Loucy (cell line): Measurements from ENCODE around the gene COPE.

Source experiments
- H2AFZ ChIP-seq: fragments of 200-600 bp; sonication (generic); 2 replicates; pipeline ENCODE4 v1.6.0; 2016; ENCODE audit warnings: antibody characterized with exemption, mild to moderate bottlenecking, low read length, moderate library complexity
- H3F3A ChIP-seq: fragments of 200-600 bp; 2 replicates; pipeline ENCODE4 v1.6.0; 2016; ENCODE audit warnings: antibody characterized with exemption, low read depth, mild to moderate bottlenecking
- H3K27me3 ChIP-seq: fragments of 200-600 bp; sonication (generic); 2 replicates; pipeline ENCODE4 v1.6.1; 2014; ENCODE audit warnings: low read length, mild to moderate bottlenecking; ENCODE audit not compliant: insufficient read depth, poor library complexity, severe bottlenecking
- H3K36me3 ChIP-seq: fragments of 200-600 bp; sonication (generic); 2 replicates; pipeline ENCODE4 v1.6.1; 2016; ENCODE audit warnings: low read length; ENCODE audit not compliant: insufficient read depth
- H3K4me1 ChIP-seq: fragments of 200-600 bp; sonication (generic); 2 replicates; pipeline ENCODE4 v1.5.1; 2014; ENCODE audit warnings: low read length, mild to moderate bottlenecking; ENCODE audit not compliant: insufficient read depth, poor library complexity, severe bottlenecking
- H3K4me2 ChIP-seq: fragments of 200-600 bp; sonication (generic); 2 replicates; pipeline ENCODE4 v1.6.0; 2014; ENCODE audit warnings: antibody characterized with exemption, low read length, low read depth, mild to moderate bottlenecking; ENCODE audit not compliant: poor library complexity, severe bottlenecking
- H3K4me3 ChIP-seq: fragments of 200-600 bp; sonication (generic); 2 replicates; pipeline ENCODE4 v1.5.1; 2014; ENCODE audit warnings: low read length, mild to moderate bottlenecking, mixed read lengths; ENCODE audit not compliant: poor library complexity, severe bottlenecking
- H3K79me2 ChIP-seq: fragments of 200-600 bp; sonication (generic); 2 replicates; pipeline ENCODE4 v1.6.1; 2014; ENCODE audit warnings: low read length; ENCODE audit not compliant: insufficient read depth
- H3K9ac ChIP-seq: fragments of 200-600 bp; sonication (generic); 2 replicates; pipeline ENCODE4 v1.6.0; 2014; ENCODE audit warnings: mild to moderate bottlenecking, low read depth, low read length, moderate library complexity; ENCODE audit not compliant: poor library complexity, severe bottlenecking
- H3K9me2 ChIP-seq: fragments of 200-600 bp; sonication (generic); replicated peaks from 2 replicates; pipeline ENCODE4 v1.6.1; 2016; ENCODE audit warnings: low read depth, low read length, mixed read lengths
- H3K9me3 ChIP-seq: fragments of 200-600 bp; sonication (generic); 2 replicates; pipeline ENCODE4 v1.6.1; 2014; ENCODE audit warnings: mild to moderate bottlenecking, antibody characterized with exemption, low read length, low read depth; ENCODE audit not compliant: insufficient read depth
- H4K20me1 ChIP-seq: fragments of 200-600 bp; sonication (generic); 2 replicates; pipeline ENCODE4 v1.6.0; 2014; ENCODE audit warnings: antibody characterized with exemption, low read length, mild to moderate bottlenecking; ENCODE audit not compliant: insufficient read depth, poor library complexity, severe bottlenecking
- EZH2phosphoT487 ChIP-seq: fragments of 200-600 bp; IDR thresholded peaks from 2 replicates; pipeline ENCODE4 v1.6.1; 2018; ENCODE audit warnings: antibody characterized with exemption, mild to moderate bottlenecking, moderate library complexity, borderline replicate concordance
- TF ChIP-seq, protein P1 (sequence below): fragments of 200-600 bp; sonication (generic); conservative IDR thresholded peaks from 2 replicates; pipeline ENCODE4 v1.5.1; 2014; ENCODE audit warnings: mild to moderate bottlenecking, antibody characterized with exemption, low read length

COPE gene

DNA sequence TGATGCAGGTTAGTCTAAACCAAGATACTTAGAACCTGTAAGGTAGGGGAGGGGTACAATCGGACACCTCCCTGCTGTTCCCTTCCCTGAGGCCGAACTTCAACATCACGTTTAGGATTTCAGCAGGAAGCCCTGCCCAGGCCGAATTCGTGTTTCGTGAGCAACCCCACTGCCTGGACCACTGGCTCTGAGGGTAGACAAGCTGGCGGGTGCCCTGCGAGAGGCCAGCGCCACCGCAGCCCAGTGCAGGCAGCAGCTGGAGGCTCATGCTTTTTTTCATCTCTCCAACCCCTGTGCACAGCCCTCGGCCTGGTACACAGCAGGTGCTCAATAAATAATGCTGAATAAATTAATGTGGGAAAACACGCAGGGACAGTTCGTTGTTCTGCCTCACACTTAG is 14.1 kb upstream of the COPE start:
- Histone ChIP-seq H4K20me1 (no peaks in the 10 kb centered on the region), H3K9me3 (no peaks in the 10 kb centered on the region), H3K79me2 (no peaks in the 10 kb centered on the region), H3K4me2 (no peak overlapping the region), H3K9ac (no peak overlapping the region), H3K27me3 (no peaks in the 10 kb centered on the region), H3F3A (no peaks in the 10 kb centered on the region), H3K9me2 (no peaks in the 10 kb centered on the region), H3K4me3 (no peak overlapping the region), H3K36me3 (no peaks in the 10 kb centered on the region), H3K4me1 (no peaks in the 10 kb centered on the region), H2AFZ (no peak overlapping the region)
- TF ChIP-seq EZH2phosphoT487 = no peak
- TF ChIP-seq, protein P1, sequence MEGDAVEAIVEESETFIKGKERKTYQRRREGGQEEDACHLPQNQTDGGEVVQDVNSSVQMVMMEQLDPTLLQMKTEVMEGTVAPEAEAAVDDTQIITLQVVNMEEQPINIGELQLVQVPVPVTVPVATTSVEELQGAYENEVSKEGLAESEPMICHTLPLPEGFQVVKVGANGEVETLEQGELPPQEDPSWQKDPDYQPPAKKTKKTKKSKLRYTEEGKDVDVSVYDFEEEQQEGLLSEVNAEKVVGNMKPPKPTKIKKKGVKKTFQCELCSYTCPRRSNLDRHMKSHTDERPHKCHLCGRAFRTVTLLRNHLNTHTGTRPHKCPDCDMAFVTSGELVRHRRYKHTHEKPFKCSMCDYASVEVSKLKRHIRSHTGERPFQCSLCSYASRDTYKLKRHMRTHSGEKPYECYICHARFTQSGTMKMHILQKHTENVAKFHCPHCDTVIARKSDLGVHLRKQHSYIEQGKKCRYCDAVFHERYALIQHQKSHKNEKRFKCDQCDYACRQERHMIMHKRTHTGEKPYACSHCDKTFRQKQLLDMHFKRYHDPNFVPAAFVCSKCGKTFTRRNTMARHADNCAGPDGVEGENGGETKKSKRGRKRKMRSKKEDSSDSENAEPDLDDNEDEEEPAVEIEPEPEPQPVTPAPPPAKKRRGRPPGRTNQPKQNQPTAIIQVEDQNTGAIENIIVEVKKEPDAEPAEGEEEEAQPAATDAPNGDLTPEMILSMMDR = no peak

DNA sequence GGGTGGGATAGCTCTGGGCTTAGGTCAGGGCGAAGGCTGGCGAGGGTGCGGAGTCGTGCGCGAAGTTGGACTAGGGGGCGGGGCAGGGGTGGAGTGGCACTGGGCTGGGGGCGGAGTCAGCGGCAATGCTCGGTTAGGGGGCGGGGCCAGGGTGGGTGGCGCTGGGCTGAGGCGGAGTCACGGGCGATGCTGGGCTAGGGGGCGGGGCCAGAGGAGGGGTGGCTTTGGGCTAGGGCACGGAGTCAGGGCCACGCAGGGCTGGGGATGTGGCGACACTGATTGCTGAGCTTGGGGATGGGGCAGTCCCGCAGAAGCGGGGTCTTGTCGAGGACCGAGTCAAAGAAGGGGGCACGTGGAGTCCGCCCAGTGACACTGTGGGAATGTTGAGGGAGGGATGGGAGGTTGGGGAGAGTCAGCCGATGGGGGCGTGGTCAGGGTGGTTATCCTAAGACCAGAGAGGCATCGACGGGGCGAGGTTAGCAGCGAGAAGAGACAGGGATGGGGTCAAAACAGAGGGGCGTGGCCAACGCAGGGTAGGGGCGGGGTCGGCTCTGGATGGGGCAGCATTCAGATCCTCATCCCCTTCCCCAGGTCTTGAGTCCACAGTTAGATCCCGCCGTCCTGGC is 13.1 kb upstream of the COPE start:
- H3K4me2 ChIP-seq = no peak overlapping the region
- no peaks in the 10 kb centered on the region for H4K20me1 ChIP-seq
- H3K36me3 ChIP-seq = no peaks in the 10 kb centered on the region
- H3K27me3 ChIP-seq = no peaks in the 10 kb centered on the region
- no peaks in the 10 kb centered on the region for H3K79me2 ChIP-seq
- TF ChIP-seq, protein P1 = no peak
- no peak for TF ChIP-seq EZH2phosphoT487
- H3K4me1 ChIP-seq = no peaks in the 10 kb centered on the region
- H2AFZ ChIP-seq = no peak overlapping the region
- no peak overlapping the region for H3K4me3 ChIP-seq
- H3K9me2 ChIP-seq = no peaks in the 10 kb centered on the region
- H3K9ac ChIP-seq = no peak overlapping the region
- H3F3A ChIP-seq = no peaks in the 10 kb centered on the region
- no peaks in the 10 kb centered on the region for H3K9me3 ChIP-seq

DNA sequence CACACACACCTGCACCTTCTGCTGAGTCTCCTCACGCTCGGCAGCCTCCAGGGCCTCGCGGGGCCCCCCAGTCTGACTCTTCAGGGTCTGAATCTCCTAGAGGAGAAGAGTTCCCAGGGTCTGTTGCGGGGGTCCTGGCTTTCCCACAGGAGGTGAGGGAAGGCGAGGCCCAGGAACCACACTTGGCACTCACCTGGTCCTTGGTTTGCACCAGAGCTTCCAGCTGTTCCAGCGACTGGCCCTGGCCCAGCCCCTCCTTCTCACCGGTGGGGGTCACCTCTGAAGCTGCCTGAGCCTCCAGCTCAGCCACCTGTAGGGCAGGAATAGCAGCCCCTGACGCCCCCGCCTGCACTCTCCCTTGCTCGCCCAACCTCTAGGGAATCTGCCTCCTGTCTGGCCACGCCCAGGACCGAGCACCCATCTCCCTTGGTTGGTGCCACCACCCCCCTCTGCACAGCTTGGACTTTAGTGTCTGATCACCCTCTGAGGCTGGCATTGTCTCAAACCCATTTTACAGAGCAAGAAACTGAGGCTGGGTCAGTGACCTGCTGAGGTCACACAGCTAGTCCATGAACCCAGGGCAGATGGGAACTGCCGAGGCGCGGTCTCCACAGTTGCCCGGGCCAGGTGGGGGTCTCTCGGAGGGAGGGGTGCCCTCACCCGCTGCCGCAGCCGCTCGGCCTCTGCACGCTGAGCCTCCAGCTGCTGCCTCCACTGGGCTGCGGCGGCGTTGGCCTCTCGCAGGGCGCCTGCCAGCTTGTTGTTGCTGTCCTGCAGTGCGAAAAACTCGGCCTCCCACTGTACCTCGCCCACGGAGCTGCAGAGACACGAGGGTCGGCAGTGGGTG is 12.4 kb upstream of the COPE start:
- Histone ChIP-seq H3F3A (no peaks in the 10 kb centered on the region), H3K4me1 (no peaks in the 10 kb centered on the region), H3K9me3 (no peaks in the 10 kb centered on the region)

More for the DNA sequence above, 12.4 kb upstream of the COPE start:
- H4K20me1 ChIP-seq = no peaks in the 10 kb centered on the region
- no peak overlapping the region for H3K4me2 ChIP-seq
- H3K9ac ChIP-seq = no peak overlapping the region
- no peaks in the 10 kb centered on the region for H3K79me2 ChIP-seq
- no peak for TF ChIP-seq EZH2phosphoT487
- TF ChIP-seq, protein P1 = no peak
- H3K4me3 ChIP-seq = no peak overlapping the region
- no peaks in the 10 kb centered on the region for H3K27me3 ChIP-seq
- no peaks in the 10 kb centered on the region for H3K9me2 ChIP-seq
- H2AFZ ChIP-seq = no peak overlapping the region
- no peaks in the 10 kb centered on the region for H3K36me3 ChIP-seq
